ENCODE data around the gene PAX3.

PAX3 gene

GRCh38 chr2:222309766-222310165 is 11.0 kb upstream of the PAX3 start:
- H3K27ac ChIP-seq: no peak overlapping the region
- no peak for TF ChIP-seq CTCF (conservative IDR thresholded peaks at IDR 0.05)

- TF ChIP-seq CTCF (conservative IDR thresholded peaks at IDR 0.05): no peak
These were observed 10.6 kb upstream of the PAX3 start for GRCh38 chr2:222309361-222309760.

GRCh38 chr2:222307978-222308730 is 9.4 kb upstream of the PAX3 start:
- H3K27ac ChIP-seq: no peak overlapping the region
- no peak for TF ChIP-seq CTCF (conservative IDR thresholded peaks at IDR 0.05)

More at GRCh38 chr2:222309361-222309760, 10.6 kb upstream of the PAX3 start:
- H3K27ac ChIP-seq: no peak overlapping the region

GRCh38 chr2:222307143-222307756 is 8.5 kb upstream of the PAX3 start:
- H3K27ac ChIP-seq: no peak overlapping the region
- TF ChIP-seq CTCF (conservative IDR thresholded peaks at IDR 0.05): no peak

- TF ChIP-seq CTCF (conservative IDR thresholded peaks at IDR 0.05): no peak
- peak overlapping the region; percentile 69 for H3K27ac ChIP-seq
These were observed 7.8 kb upstream of the PAX3 start for GRCh38 chr2:222306393-222307142.

GRCh38 chr2:222305516-222306392 is 7.0 kb upstream of the PAX3 start:
- peak overlapping the region; percentile 69 for H3K27ac ChIP-seq
- TF ChIP-seq CTCF (conservative IDR thresholded peaks at IDR 0.05): no peak
